Panc1 (cell line): ENCODE data around the gene ABCC8.

ENCODE experiments used
- CTCF ChIP-seq: fragments of 450-650 bp; IDR thresholded peaks from 2 replicates; pipeline ENCODE4 v1.5.1; 2017; ENCODE audit warnings: mild to moderate bottlenecking
- POLR2AphosphoS5 ChIP-seq: IDR thresholded peaks from 2 replicates; pipeline ENCODE4 v1.6.1; 2012; ENCODE audit warnings: mild to moderate bottlenecking, low read depth, low read length, moderate library complexity

- no peak for TF ChIP-seq CTCF
- no peak for TF ChIP-seq POLR2AphosphoS5
Observed at GRCh38 chr11:17395554-17395961, 81.1 kb downstream of the ABCC8 start.
